ENCODE data around the gene JAK1. TPM values are rescaled to one million over a fixed set of nuclear protein-coding genes. Genes with fewer than 3 reads are reported as not detected.
A peak's percentile ranks its signal among the peaks of the same experiment; 100 is the strongest.

The JAK1 gene
- total RNA-seq, 1 donor from 2014 or later, result 156 TPM

- no peak overlapping the region for H3K4me3 ChIP-seq
- H3K36me3 ChIP-seq, result no peaks in the 10 kb centered on the region
- H3K4me1 ChIP-seq, result peaks cover 50% of the 10 kb centered on the region
- intact Hi-C loops (cut with DNase I), result no loop called here
- TF ChIP-seq CTCF (IDR thresholded peaks at IDR 0.05), result no peak
- H3K27ac ChIP-seq, result no peak overlapping the region
- H3K27me3 ChIP-seq (ENCODE audit: low read depth), result no peaks in the 10 kb centered on the region
- no peaks in the 10 kb centered on the region for H3K9me3 ChIP-seq
- ATAC-seq, result no peak
- no peak for DNase-seq
Measured at GRCh38 chr1:64911326-64911725, 55.0 kb downstream of the JAK1 start.

DNA sequence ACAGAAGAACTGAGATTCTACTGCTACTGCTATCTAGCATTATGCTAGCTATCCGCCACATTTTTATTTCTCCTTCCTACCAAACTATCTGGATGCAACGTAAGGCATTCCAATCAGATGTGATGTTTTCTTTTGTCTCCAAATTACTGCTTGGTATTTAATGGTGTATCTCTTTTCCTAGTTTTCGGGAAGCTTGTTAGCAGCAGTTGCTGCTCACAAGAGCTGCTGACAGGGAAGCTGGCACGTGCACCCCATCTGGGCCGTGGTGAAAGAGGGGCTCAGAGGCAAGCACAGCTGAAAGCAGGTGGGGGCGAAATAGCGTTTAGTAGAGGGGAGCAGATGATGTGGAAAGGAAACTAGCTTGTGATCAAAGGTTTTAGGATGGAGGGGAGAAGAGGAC lies 57.3 kb downstream of the JAK1 start:
- DNase-seq (no peak), ATAC-seq (no peak)
- Histone ChIP-seq H3K4me3 (no peak overlapping the region), H3K27ac (no peak overlapping the region), H3K36me3 (no peaks in the 10 kb centered on the region), H3K4me1 (peaks cover 41% of the 10 kb centered on the region), H3K27me3 (ENCODE audit: low read depth) (no peaks in the 10 kb centered on the region), H3K9me3 (no peaks in the 10 kb centered on the region)
- intact Hi-C loops (cut with DNase I), result no loop called here
- no peak for TF ChIP-seq CTCF (IDR thresholded peaks at IDR 0.05)

DNA sequence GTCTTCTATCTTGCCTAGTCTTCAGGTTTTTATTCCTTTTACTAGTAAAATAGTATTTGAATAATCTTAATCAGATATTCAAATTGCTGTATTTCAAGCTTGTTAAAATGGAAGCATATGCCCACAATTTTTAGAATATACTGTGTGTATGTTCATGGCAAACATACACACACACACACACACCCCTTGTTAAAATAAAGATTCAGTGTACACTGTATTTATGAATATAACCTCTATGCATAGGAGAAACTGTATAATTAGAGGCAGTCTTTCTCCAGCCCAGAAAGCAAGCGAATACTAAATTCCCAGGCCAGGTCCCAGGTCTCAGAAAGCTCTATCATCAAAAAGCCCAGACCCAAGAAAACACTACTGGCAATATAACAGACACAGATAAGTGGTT lies 57.8 kb downstream of the JAK1 start:
- TF ChIP-seq CTCF (IDR thresholded peaks at IDR 0.05), result no peak
- Histone ChIP-seq H3K27me3 (ENCODE audit: low read depth) (no peaks in the 10 kb centered on the region), H3K27ac (no peak overlapping the region), H3K9me3 (no peaks in the 10 kb centered on the region), H3K4me1 (peaks cover 41% of the 10 kb centered on the region), H3K36me3 (no peaks in the 10 kb centered on the region), H3K4me3 (no peak overlapping the region)
- DNase-seq (no peak), ATAC-seq (no peak)
- intact Hi-C loops (cut with DNase I), result no loop called here

- no peaks in the 10 kb centered on the region for H3K27me3 ChIP-seq (ENCODE audit: low read depth)
- peak in 1 of 2 donors; percentile 28 for ATAC-seq
- TF ChIP-seq CTCF (IDR thresholded peaks at IDR 0.05), result no peak
- no peak for DNase-seq
- H3K27ac ChIP-seq, result no peak overlapping the region
- H3K9me3 ChIP-seq, result no peaks in the 10 kb centered on the region
- no peaks in the 10 kb centered on the region for H3K36me3 ChIP-seq
- H3K4me3 ChIP-seq, result no peak overlapping the region
- H3K4me1 ChIP-seq, result peaks cover 31% of the 10 kb centered on the region
- intact Hi-C loops (cut with DNase I), result no loop called here
Measured at GRCh38 chr1:64906447-64906846, 59.9 kb downstream of the JAK1 start.

GRCh38 chr1:64903593-64903992 lies 62.8 kb downstream of the JAK1 start:
- H3K36me3 ChIP-seq, result no peaks in the 10 kb centered on the region
- ATAC-seq (no peak), DNase-seq (no peak)
- no peak overlapping the region for H3K27ac ChIP-seq
- no peaks in the 10 kb centered on the region for H3K27me3 ChIP-seq (ENCODE audit: low read depth)
- no peak for TF ChIP-seq CTCF (IDR thresholded peaks at IDR 0.05)
- no peaks in the 10 kb centered on the region for H3K9me3 ChIP-seq
- no peak overlapping the region for H3K4me3 ChIP-seq
- intact Hi-C loops (cut with DNase I), result no loop called here
- H3K4me1 ChIP-seq, result peaks cover 28% of the 10 kb centered on the region

DNA sequence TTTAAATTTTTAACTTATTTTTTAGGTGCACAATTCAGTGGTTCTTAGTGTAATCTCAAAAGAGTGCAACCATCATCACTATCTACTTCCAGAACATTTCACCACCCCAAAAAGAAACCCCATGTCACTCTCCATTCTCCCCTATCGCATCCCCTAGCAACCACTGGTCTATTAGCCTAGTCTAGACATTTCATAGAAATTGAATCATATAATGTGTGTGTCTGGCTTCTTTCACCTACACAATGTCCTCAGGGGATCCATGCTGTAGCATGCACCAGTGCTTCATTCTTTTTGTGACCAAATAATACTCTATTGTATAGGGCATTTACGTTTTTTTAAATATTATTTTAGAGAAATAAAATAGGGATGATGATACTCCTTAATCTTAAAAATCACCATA lies 64.7 kb downstream of the JAK1 start:
- ATAC-seq (no peak), DNase-seq (no peak)
- no peak for TF ChIP-seq CTCF (IDR thresholded peaks at IDR 0.05)
- Histone ChIP-seq H3K27ac (no peak overlapping the region), H3K9me3 (no peaks in the 10 kb centered on the region), H3K27me3 (ENCODE audit: low read depth) (no peaks in the 10 kb centered on the region), H3K36me3 (no peaks in the 10 kb centered on the region), H3K4me3 (no peak overlapping the region), H3K4me1 (peaks cover 39% of the 10 kb centered on the region)
- intact Hi-C loops (cut with DNase I), result no loop called here
